IMR-90 (cell line): Measurements from ENCODE around the gene DNMT3L. TPM values are rescaled to one million over a fixed set of nuclear protein-coding genes. Genes with fewer than 3 reads are reported as not detected.

Source experiments
- ATAC-seq: fragments of 200-7000 bp; cut with Tn5 transposase; 2 replicates; pipeline ENCODE4 v1.9.1; 2020; ENCODE audit warnings: low read depth, mild to moderate bottlenecking, moderate library complexity
- BruUV-seq: library from RNA; stranded (reverse); fragments of 400-500 nt; replicated peaks from 2 replicates; lab custom pipeline; 2021; lab: Mats Ljungman, UMichigan
- CTCF ChIA-PET: fragments of 300-600 bp; formaldehyde crosslinking; extraction: SDS; loops from one replicate; lab custom pipeline; 2021; ENCODE audit warnings: antibody characterized with exemption; lab: Yijun Ruan, JAX
- POLR2A ChIA-PET: fragments of 300-600 bp; sonication (Branson Sonifier 250); formaldehyde crosslinking; loops from one replicate; lab custom pipeline; 2022; ENCODE audit warnings: antibody characterized with exemption; ENCODE audit not compliant: unreplicated experiment; lab: Charles Lee
- DNase-seq: peaks from one replicate; pipeline ENCODE4 v3.0.0; 2013
- H2AFZ ChIP-seq: replicated peaks from 2 replicates; pipeline ENCODE3; 2013; ENCODE audit warnings: low read length, mild to moderate bottlenecking; ENCODE audit not compliant: poor library complexity
- H2AK5ac ChIP-seq: 2 replicates; pipeline ENCODE4 v1.6.1; 2013; ENCODE audit warnings: low read depth, low read length, inconsistent platforms
- H2AK9ac ChIP-seq: replicated peaks from 2 replicates; pipeline ENCODE3; 2013; ENCODE audit warnings: mild to moderate bottlenecking, low read depth, low read length, moderate library complexity; ENCODE audit not compliant: poor library complexity
- H2BK120ac ChIP-seq: 2 replicates; pipeline ENCODE4 v1.6.1; 2013; ENCODE audit warnings: low read depth, low read length, inconsistent platforms
- H2BK15ac ChIP-seq: 3 replicates; pipeline ENCODE4 v1.6.1; 2013; ENCODE audit warnings: low read depth, low read length, inconsistent platforms
- H2BK20ac ChIP-seq: 2 replicates; pipeline ENCODE4 v1.6.1; 2013; ENCODE audit warnings: low read depth, mild to moderate bottlenecking, inconsistent platforms, low read length, moderate library complexity
- H2BK5ac ChIP-seq: 2 replicates; pipeline ENCODE4 v1.6.1; 2013; ENCODE audit warnings: mild to moderate bottlenecking, low read depth, low read length, inconsistent platforms; ENCODE audit not compliant: poor library complexity, severe bottlenecking
- H3K14ac ChIP-seq: replicated peaks from 2 replicates; pipeline ENCODE4 v1.6.1; 2013; ENCODE audit warnings: low read depth, low read length, inconsistent platforms
- H3K18ac ChIP-seq: 2 replicates; pipeline ENCODE4 v1.6.1; 2013; ENCODE audit warnings: low read depth, low read length, control low read depth
- H3K23ac ChIP-seq: 2 replicates; pipeline ENCODE4 v1.6.1; 2013; ENCODE audit warnings: low read depth, low read length, inconsistent platforms
- H3K27ac ChIP-seq: 2 replicates; pipeline ENCODE4 v1.5.1; 2013; ENCODE audit warnings: mild to moderate bottlenecking, control low read depth, low read length; ENCODE audit not compliant: insufficient read depth
- H3K27me3 ChIP-seq: 2 replicates; pipeline ENCODE4 v1.6.1; 2013; ENCODE audit warnings: low read length; ENCODE audit not compliant: control insufficient read depth, insufficient read depth
- H3K36me3 ChIP-seq: 2 replicates; pipeline ENCODE4 v1.6.1; 2013; ENCODE audit warnings: low read length, mixed read lengths; ENCODE audit not compliant: control insufficient read depth, insufficient read depth
- H3K4ac ChIP-seq: 2 replicates; pipeline ENCODE4 v1.6.1; 2013; ENCODE audit warnings: low read depth, low read length, inconsistent platforms
- H3K4me1 ChIP-seq: 2 replicates; pipeline ENCODE4 v1.6.1; 2013; ENCODE audit warnings: low read length, mixed read lengths; ENCODE audit not compliant: control insufficient read depth, insufficient read depth
- H3K4me2 ChIP-seq: 2 replicates; pipeline ENCODE4 v1.6.1; 2013; ENCODE audit warnings: low read depth, mild to moderate bottlenecking, control low read depth, low read length, moderate library complexity
- H3K4me3 ChIP-seq: 2 replicates; pipeline ENCODE4 v1.5.1; 2013; ENCODE audit warnings: low read depth, mild to moderate bottlenecking, control low read depth, low read length, moderate library complexity; ENCODE audit not compliant: insufficient read depth
- H3K56ac ChIP-seq: 2 replicates; pipeline ENCODE4 v1.6.1; 2013; ENCODE audit warnings: low read length, inconsistent platforms; ENCODE audit not compliant: insufficient read depth; ENCODE audit errors: extremely low read depth
- H3K79me1 ChIP-seq, 2 experiments: 2 replicates each; pipeline ENCODE4 v1.6.1; 2013; ENCODE audit warnings: low read length in 2 of 2, inconsistent platforms in 1 of 2, low read depth in 1 of 2
- H3K9ac ChIP-seq: 2 replicates; pipeline ENCODE4 v1.6.1; 2013; ENCODE audit warnings: low read depth, low read length, control low read depth
- H3K9me1 ChIP-seq: 2 replicates; pipeline ENCODE4 v1.6.1; 2013; ENCODE audit warnings: low read length, inconsistent platforms; ENCODE audit not compliant: insufficient read depth
- H3K9me3 ChIP-seq: 2 replicates; pipeline ENCODE4 v1.6.1; 2013; ENCODE audit warnings: low read length; ENCODE audit not compliant: control insufficient read depth, insufficient read depth
- H4K20me1 ChIP-seq: 2 replicates; pipeline ENCODE4 v1.6.1; 2013; ENCODE audit warnings: low read length, inconsistent platforms; ENCODE audit not compliant: insufficient read depth
- H4K5ac ChIP-seq: 2 replicates; pipeline ENCODE4 v1.6.1; 2013; ENCODE audit warnings: mild to moderate bottlenecking, low read depth, low read length, control low read depth
- H4K8ac ChIP-seq, 2 experiments: 2 replicates each; pipeline ENCODE4 v1.6.1; 2013; ENCODE audit warnings: low read depth in 2 of 2, low read length in 2 of 2, control low read depth in 1 of 2, inconsistent platforms in 1 of 2
- H4K91ac ChIP-seq: 2 replicates; pipeline ENCODE4 v1.6.1; 2013; ENCODE audit warnings: low read depth, low read length, inconsistent platforms; ENCODE audit not compliant: insufficient read depth
- CEBPB ChIP-seq: IDR thresholded peaks from 2 replicates; pipeline ENCODE4 v1.6.1; 2012; ENCODE audit warnings: low read depth, low read length, improper control_type of control experiment
- CHD1 ChIP-seq: IDR thresholded peaks from 2 replicates; pipeline ENCODE4 v1.6.1; 2012; ENCODE audit warnings: low read depth, low read length, improper control_type of control experiment
- MAZ ChIP-seq: IDR thresholded peaks from 2 replicates; pipeline ENCODE4 v1.6.1; 2012; ENCODE audit warnings: low read depth, mild to moderate bottlenecking, low read length, improper control_type of control experiment, moderate library complexity, borderline replicate concordance
- NFE2L2 ChIP-seq: fragments of 150-350 bp; IDR thresholded peaks from 2 replicates; pipeline ENCODE4 v1.6.1; 2016; ENCODE audit warnings: low read depth, mild to moderate bottlenecking, low read length
- POLR2A ChIP-seq: IDR thresholded peaks from 2 replicates; pipeline ENCODE4 v1.6.1; 2012; ENCODE audit warnings: mild to moderate bottlenecking, low read depth, low read length
- RCOR1 ChIP-seq: IDR thresholded peaks from 2 replicates; pipeline ENCODE4 v1.6.1; 2012; ENCODE audit warnings: mild to moderate bottlenecking, low read length, improper control_type of control experiment; ENCODE audit not compliant: insufficient replicate concordance
- WGBS, 2 experiments: methylation state at CpG; one replicate each; pipeline versions ENCODE4 v1.1.5 to v1.1.7; 2013; ENCODE audit warnings: missing lambda C conversion rate in 2 of 2; ENCODE audit not compliant: insufficient read length in 1 of 2; ENCODE audit errors: extremely low coverage in 2 of 2; 5-methylcytosine and 5-hydroxymethylcytosine counted together
- dilution Hi-C: fragments of 300-500 bp; cut with HindIII; formaldehyde crosslinking; loops from one replicate; pipeline ENCODE4 v1.14.3; 2018; ENCODE audit warnings: low sequenced_read_pairs; ENCODE audit not compliant: unreplicated experiment
- in situ Hi-C: fragments of 300-500 bp; cut with MboI; formaldehyde crosslinking; loops from 3 replicates; pipeline ENCODE4 v1.14.3; 2019; ENCODE audit warnings: low sequenced_read_pairs, inconsistent platforms, mixed read lengths
- intact Hi-C: fragments of 100-400 bp; cut with micrococcal nuclease; formaldehyde crosslinking; loops from 2 replicates; pipeline ENCODE4 v1.10.0; 2022
- polyA plus RNA-seq, 3 experiments: library from polyadenylated mRNA; depleted of rRNA; stranded (reverse); fragments of >200 nt; gene quantifications; 2 replicates each; pipeline ENCODE4 v1.2.3, GENCODE V29; 2012; ENCODE audit warnings: low replicate concordance in 1 of 3
- total RNA-seq: library from RNA; depleted of rRNA; stranded (reverse); fragments of >200 nt; gene quantifications from 2 replicates; pipeline ENCODE4 v1.2.3, GENCODE V29; 2012
- TF ChIP-seq, protein P1 (sequence below): fragments of 150-350 bp; IDR thresholded peaks from 2 replicates; pipeline ENCODE4 v1.6.1; 2016; ENCODE audit warnings: low read depth, mild to moderate bottlenecking, low read length, moderate library complexity, borderline replicate concordance
- TF ChIP-seq, protein P2 (sequence below): conservative IDR thresholded peaks from 2 replicates; pipeline ENCODE4 v1.5.1; 2012; ENCODE audit warnings: mild to moderate bottlenecking, low read depth, low read length, improper control_type of control experiment

Gene DNMT3L
- total and polyA plus RNA-seq, 2 of the 4 experiments (the other 2 are of a cell fraction), result not detected

DNA sequence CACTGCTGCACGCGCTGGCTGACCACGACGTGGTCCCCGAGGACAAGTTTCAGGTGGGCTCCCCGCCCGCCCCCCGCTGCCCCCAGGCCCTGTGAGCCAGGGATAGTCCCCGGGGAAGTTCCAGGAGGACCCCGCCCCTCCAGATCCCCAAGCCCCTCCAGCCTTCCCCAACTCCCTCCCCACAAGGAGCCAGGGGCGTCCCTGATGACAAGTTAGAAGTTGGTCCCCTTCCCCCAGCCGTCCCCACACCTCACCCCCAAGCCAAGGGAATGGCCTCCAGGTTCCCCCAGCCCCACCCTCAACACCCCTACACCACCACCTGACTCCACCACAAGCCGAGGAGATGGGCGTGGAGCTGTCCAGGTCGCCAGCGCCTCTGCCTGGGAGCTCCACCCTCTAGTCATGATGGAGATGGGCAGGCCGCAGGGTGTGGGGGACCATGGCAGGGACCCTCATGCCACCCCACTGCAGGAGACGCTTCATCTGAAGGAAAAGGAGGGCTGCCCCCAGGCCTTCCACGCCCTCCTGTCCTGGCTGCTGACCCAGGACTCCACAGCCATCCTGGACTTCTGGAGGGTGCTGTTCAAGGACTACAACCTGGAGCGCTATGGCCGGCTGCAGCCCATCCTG, 24.5 kb upstream of the DNMT3L start:
- H4K8ac ChIP-seq, result no peak overlapping the region
- H3K27me3 ChIP-seq, result peaks cover 32% of the 10 kb centered on the region; the same call in 1 of the 2 replicates
- no peaks in the 10 kb centered on the region for H3K9me3 ChIP-seq
- intact Hi-C loops (no loop called here), in situ Hi-C loops (no loop called here), dilution Hi-C loops (no loop called here)
- no peak overlapping the region for H3K27ac ChIP-seq
- no peak overlapping the region for H4K91ac ChIP-seq
- H3K4me2 ChIP-seq, result no peak overlapping the region
- no peak overlapping the region for H3K4ac ChIP-seq
- H3K36me3 ChIP-seq, result no peaks in the 10 kb centered on the region
- TF ChIP-seq MAZ, result no peak
- no peak for TF ChIP-seq POLR2A
- TF ChIP-seq, protein P1, sequence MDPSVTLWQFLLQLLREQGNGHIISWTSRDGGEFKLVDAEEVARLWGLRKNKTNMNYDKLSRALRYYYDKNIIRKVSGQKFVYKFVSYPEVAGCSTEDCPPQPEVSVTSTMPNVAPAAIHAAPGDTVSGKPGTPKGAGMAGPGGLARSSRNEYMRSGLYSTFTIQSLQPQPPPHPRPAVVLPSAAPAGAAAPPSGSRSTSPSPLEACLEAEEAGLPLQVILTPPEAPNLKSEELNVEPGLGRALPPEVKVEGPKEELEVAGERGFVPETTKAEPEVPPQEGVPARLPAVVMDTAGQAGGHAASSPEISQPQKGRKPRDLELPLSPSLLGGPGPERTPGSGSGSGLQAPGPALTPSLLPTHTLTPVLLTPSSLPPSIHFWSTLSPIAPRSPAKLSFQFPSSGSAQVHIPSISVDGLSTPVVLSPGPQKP, result no peak
- TF ChIP-seq CHD1, result no peak
- TF ChIP-seq RCOR1, result no peak
- TF ChIP-seq CEBPB, result no peak
- TF ChIP-seq, protein P2, sequence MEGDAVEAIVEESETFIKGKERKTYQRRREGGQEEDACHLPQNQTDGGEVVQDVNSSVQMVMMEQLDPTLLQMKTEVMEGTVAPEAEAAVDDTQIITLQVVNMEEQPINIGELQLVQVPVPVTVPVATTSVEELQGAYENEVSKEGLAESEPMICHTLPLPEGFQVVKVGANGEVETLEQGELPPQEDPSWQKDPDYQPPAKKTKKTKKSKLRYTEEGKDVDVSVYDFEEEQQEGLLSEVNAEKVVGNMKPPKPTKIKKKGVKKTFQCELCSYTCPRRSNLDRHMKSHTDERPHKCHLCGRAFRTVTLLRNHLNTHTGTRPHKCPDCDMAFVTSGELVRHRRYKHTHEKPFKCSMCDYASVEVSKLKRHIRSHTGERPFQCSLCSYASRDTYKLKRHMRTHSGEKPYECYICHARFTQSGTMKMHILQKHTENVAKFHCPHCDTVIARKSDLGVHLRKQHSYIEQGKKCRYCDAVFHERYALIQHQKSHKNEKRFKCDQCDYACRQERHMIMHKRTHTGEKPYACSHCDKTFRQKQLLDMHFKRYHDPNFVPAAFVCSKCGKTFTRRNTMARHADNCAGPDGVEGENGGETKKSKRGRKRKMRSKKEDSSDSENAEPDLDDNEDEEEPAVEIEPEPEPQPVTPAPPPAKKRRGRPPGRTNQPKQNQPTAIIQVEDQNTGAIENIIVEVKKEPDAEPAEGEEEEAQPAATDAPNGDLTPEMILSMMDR, result no peak
- TF ChIP-seq NFE2L2, result no peak
- no peaks in the 10 kb centered on the region for H3K9me1 ChIP-seq
- H3K14ac ChIP-seq, result no peak overlapping the region
- H4K20me1 ChIP-seq, result no peaks in the 10 kb centered on the region
- no peak overlapping the region for H3K4me3 ChIP-seq
- H2AK5ac ChIP-seq, result no peak overlapping the region
- DNase-seq, result no peak
- no TSS peak for BruUV-seq
- no peak overlapping the region for H3K56ac ChIP-seq
- CTCF ChIA-PET, result no interaction called here
- H2BK120ac ChIP-seq, result no peak overlapping the region
- H2BK20ac ChIP-seq, result no peak overlapping the region
- ATAC-seq, result no peak
- no peak overlapping the region for H2AFZ ChIP-seq
- peaks cover 4% of the 10 kb centered on the region; the same call in 1 of the 2 replicates for H3K4me1 ChIP-seq
- H2AK9ac ChIP-seq, result peak overlapping the region; percentile 81
- POLR2A ChIA-PET, result no interaction called here
- H3K79me1 ChIP-seq, result no peaks in the 10 kb centered on the region
- H2BK5ac ChIP-seq, result no peak overlapping the region
- no peak overlapping the region for H4K5ac ChIP-seq
- no peak overlapping the region for H2BK15ac ChIP-seq
- H3K9ac ChIP-seq, result no peak overlapping the region
- H3K18ac ChIP-seq, result no peak overlapping the region
- no peak overlapping the region for H3K23ac ChIP-seq
- WGBS, 2 experiments, result 51% methylated on average over 5 of the region's 21 CpGs; no CpG with 5 or more reads in 1 of the 2 experiments
